PC-9 (cell line): ENCODE results near the gene ACTN3.

ENCODE experiments used
- EZH2 ChIP-seq: fragments of 200-600 bp; sonication (generic); IDR thresholded peaks from 2 replicates; pipeline ENCODE4 v1.8.0; 2017; ENCODE audit warnings: antibody characterized with exemption, low read depth
- TF ChIP-seq, protein P1 (sequence below): fragments of 200-600 bp; sonication (generic); conservative IDR thresholded peaks from 2 replicates; pipeline ENCODE4 v1.6.1; 2017; ENCODE audit warnings: mixed run types, antibody characterized with exemption, mild to moderate bottlenecking, moderate library complexity

DNA sequence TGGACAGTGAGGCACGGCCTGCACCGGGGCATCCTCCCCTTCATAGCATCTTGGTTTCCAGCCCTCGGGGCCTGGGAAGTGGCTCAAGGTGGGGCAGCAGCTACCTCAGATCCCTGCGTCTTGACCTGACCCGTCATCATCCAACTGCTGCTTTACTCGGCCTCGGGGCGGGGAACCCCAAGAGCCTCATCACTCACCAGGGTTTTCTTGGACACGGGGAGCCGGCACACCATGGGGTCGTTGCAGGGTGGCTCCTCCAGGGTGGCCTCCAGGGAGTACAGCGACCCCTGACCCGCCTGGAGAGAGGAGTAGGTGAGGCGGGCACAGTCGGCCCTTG is 21.1 kb downstream of the ACTN3 start:
- TF ChIP-seq, protein P1, sequence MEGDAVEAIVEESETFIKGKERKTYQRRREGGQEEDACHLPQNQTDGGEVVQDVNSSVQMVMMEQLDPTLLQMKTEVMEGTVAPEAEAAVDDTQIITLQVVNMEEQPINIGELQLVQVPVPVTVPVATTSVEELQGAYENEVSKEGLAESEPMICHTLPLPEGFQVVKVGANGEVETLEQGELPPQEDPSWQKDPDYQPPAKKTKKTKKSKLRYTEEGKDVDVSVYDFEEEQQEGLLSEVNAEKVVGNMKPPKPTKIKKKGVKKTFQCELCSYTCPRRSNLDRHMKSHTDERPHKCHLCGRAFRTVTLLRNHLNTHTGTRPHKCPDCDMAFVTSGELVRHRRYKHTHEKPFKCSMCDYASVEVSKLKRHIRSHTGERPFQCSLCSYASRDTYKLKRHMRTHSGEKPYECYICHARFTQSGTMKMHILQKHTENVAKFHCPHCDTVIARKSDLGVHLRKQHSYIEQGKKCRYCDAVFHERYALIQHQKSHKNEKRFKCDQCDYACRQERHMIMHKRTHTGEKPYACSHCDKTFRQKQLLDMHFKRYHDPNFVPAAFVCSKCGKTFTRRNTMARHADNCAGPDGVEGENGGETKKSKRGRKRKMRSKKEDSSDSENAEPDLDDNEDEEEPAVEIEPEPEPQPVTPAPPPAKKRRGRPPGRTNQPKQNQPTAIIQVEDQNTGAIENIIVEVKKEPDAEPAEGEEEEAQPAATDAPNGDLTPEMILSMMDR: no peak
- no peak for TF ChIP-seq EZH2
